NB4 (cell line): ENCODE data around the gene SPRY2.

ENCODE experiments used
- DNase-seq: peaks from one replicate; pipeline ENCODE4 v3.0.0; 2010; ENCODE audit warnings: low read depth
- H3K4me3 ChIP-seq: one replicate; pipeline ENCODE4 v1.5.1; 2011; ENCODE audit warnings: mild to moderate bottlenecking, low read depth, low read length, moderate library complexity
- CTCF ChIP-seq: IDR thresholded peaks from one replicate; pipeline ENCODE4 v1.5.1; 2012; ENCODE audit warnings: low read depth, low read length
- MAX ChIP-seq: IDR thresholded peaks from 2 replicates; pipeline ENCODE4 v1.6.1; 2011; ENCODE audit warnings: low read depth, low read length
- MYC ChIP-seq: IDR thresholded peaks from 2 replicates; pipeline ENCODE4 v1.6.1; 2011; ENCODE audit warnings: low read depth, low read length
- POLR2A ChIP-seq: IDR thresholded peaks from 2 replicates; pipeline ENCODE4 v1.6.1; 2011; ENCODE audit warnings: mild to moderate bottlenecking; ENCODE audit not compliant: insufficient read length; ENCODE audit errors: extremely low read depth

The SPRY2 gene

GRCh38 chr13:80334597-80335260 lies 6.2 kb downstream of the SPRY2 start:
- TF ChIP-seq CTCF: no peak
- no peak for TF ChIP-seq MAX
- no peak for TF ChIP-seq POLR2A
- no peak for TF ChIP-seq MYC
- no peak for DNase-seq
- H3K4me3 ChIP-seq: no peak overlapping the region

- H3K4me3 ChIP-seq: no peak overlapping the region
- DNase-seq: no peak
- TF ChIP-seq POLR2A (no peak), MAX (no peak), CTCF (no peak), MYC (no peak)
Measured at GRCh38 chr13:80331984-80332383, 8.9 kb downstream of the SPRY2 start.

GRCh38 chr13:80329250-80329649 lies 11.7 kb downstream of the SPRY2 start:
- TF ChIP-seq CTCF (no peak), MAX (no peak), POLR2A (no peak), MYC (no peak)

DNA sequence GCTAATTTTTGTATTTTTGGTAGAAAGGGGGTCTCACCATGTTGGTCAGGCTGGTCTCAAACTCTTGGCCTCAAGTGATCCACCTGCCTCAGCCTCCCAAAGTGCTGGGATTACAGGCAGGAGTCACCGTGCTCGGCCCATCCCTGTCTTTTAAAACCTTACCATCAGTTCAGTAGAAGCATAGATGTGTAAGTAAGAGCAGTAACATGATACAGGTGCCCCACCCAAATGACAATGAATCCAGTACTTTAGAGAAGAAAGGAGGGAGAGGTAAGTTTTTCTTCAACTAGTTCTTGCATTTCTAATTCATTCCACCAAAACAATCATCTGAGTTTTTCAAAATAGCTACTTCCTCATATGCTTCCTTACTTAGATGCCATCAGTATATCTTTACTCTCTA lies 21.9 kb downstream of the SPRY2 start:
- no peak for DNase-seq
- TF ChIP-seq MYC: no peak
- no peak for TF ChIP-seq MAX
- TF ChIP-seq POLR2A: no peak
- no peak for TF ChIP-seq CTCF
- H3K4me3 ChIP-seq: no peak overlapping the region

More at GRCh38 chr13:80329250-80329649, 11.7 kb downstream of the SPRY2 start:
- DNase-seq: no peak
- H3K4me3 ChIP-seq: no peak overlapping the region

DNA sequence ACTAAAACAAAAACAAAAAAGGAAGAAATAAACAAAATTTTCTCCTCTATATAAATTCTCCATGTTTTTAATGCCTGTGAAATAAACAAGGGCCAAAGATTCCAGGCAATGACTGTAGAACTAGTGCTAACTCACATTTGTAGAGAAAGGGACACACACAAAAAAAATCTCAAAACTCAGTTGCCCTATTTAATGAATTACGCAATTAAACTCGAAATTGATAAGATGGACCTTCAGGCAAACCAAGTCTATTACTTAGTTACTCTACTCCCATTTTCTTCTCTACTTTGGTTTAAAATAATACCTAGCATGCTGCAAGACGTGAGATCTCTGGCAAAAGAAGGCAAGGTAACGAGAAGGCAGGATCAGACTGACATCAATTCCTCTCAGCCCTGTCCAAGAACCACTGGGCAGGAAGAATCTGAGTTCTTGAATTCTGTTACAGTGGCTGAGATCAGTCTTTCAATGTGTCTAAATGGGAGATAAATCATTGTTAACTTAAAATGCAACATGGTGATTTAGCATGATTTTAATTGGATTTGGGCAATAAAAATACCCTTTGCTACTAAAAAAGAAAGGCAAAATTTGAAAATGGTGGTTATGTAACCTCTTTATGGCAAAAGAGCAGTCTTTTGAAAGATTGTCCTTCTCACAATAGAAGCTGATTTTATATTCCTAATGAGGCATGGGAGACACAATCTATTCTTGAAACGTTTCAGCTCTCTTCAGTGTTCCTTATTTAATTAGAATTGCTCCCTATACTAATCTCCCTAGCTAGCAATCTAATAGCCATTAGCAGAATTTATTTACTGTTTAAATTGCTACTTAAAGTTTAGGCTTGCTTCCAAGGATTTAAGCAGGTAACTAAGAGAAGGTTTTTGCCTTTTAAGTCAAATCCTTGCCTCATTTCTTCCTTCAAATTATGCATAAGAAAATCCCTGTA lies 25.9 kb downstream of the SPRY2 start:
- no peak for DNase-seq
- no peak overlapping the region for H3K4me3 ChIP-seq
- TF ChIP-seq MYC: no peak
- no peak for TF ChIP-seq MAX
- no peak for TF ChIP-seq POLR2A
- no peak for TF ChIP-seq CTCF
